Vein endothelial cell (primary cell): ENCODE results near the gene KCNK13. TPM values are rescaled to one million over a fixed set of nuclear protein-coding genes. Genes with fewer than 3 reads are reported as not detected.

Experiments used
- small RNA-seq: library from RNA; depleted of rRNA; stranded (forward); fragments of <200 nt; gene quantifications from one replicate; pipeline ENCODE3, GENCODE V24; 2012
- total RNA-seq: library from RNA; depleted of rRNA; stranded (reverse); fragments of >200 nt; gene quantifications from 2 replicates; pipeline ENCODE4 v1.2.3, GENCODE V29; 2012

KCNK13 gene
- total RNA-seq, result under 0.01 and 0.38 TPM in 2 replicates

DNA sequence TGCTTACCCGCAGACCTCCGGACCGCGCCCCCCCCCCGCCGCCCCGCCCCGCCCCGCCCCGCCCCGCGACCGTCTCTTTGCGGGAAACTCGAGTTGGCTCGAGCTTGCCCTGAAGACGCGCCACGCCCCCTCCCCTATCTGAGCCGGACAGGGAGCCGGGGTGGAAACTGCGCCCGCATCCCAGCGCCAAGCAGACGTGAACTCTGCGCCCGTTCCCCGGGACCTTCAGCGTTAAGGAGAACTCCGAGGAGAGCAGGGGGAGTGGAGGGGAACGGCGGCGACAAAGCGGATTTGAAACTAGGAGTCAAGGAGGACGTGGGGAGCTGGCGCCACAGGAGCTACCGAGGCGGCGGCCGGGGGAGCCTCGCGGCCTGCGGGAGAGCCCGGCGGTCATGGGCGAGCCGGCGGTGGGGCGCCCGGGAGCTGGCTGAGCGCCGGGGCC is at the start of gene KCNK13:
TSS of gene KCNK13 (plus strand) at position 310 of the 442 bp plus-strand sequence. CDS start 212 bp downstream, outside the sequence.

Small RNAs within 50 kb of the gene (small RNA-seq; reads per million reads assigned to genes)
- gene RF00019, result not detected

Other genes with a start within 250 kb of the KCNK13 start
- gene EFCAB11, start 107.3 kb upstream of the KCNK13 start, total RNA-seq, result 2.9 and 3.9 TPM in 2 replicates
- gene TDP1, start 106.1 kb upstream of the KCNK13 start, total RNA-seq, result 22.5 and 27.8 TPM in 2 replicates
- 125 and 238 TPM in 2 replicates for gene PSMC1, start 194.6 kb downstream of the KCNK13 start, total RNA-seq